Heart left ventricle (tissue), 16 donors: Measurements from ENCODE around the gene ZBTB47. TPM values are rescaled to one million over a fixed set of nuclear protein-coding genes. Genes with fewer than 3 reads are reported as not detected.

Experiments
- ATAC-seq, 4 donors: fragments of 200-7000 bp; cut with Tn5 transposase; one replicate each; pipeline ENCODE4 v1.9.1; 2020 to 2022; ENCODE audit warnings: moderate library complexity in 4 of 4, mild to moderate bottlenecking in 3 of 4, moderate number of reproducible peaks in 1 of 4
- DNase-seq, 5 donors: peaks; one replicate each; pipeline ENCODE4 v3.0.0-alpha.2; 2020
- H3K27ac ChIP-seq, 12 donors: fragments of 200-600 bp; sonication (generic) in 4 of 12; one replicate each; pipeline versions ENCODE4 v1.5.0 to v1.8.0; 2016 to 2022; ENCODE audit warnings: mild to moderate bottlenecking in 2 of 12
- H3K27me3 ChIP-seq, 9 donors: fragments of 200-600 bp; sonication (generic) in 2 of 9; one replicate each; pipeline versions ENCODE4 v1.5.1 to v1.8.0; 2016 to 2022; ENCODE audit warnings: mild to moderate bottlenecking in 3 of 9
- H3K36me3 ChIP-seq, 9 donors: fragments of 200-600 bp; sonication (generic) in 2 of 9; one replicate each; pipeline versions ENCODE4 v1.5.0 to v1.8.0; 2018 to 2022; ENCODE audit warnings: mild to moderate bottlenecking in 2 of 9
- H3K4me1 ChIP-seq, 12 donors: fragments of 200-600 bp; sonication (generic) in 4 of 12; one replicate each; pipeline versions ENCODE4 v1.5.0 to v1.8.0; 2016 to 2022; ENCODE audit warnings: mild to moderate bottlenecking in 3 of 12
- H3K4me3 ChIP-seq, 12 donors: fragments of 200-600 bp; sonication (generic) in 4 of 12; one replicate each; pipeline versions ENCODE4 v1.5.0 to v1.8.0; 2017 to 2022; ENCODE audit warnings: mild to moderate bottlenecking in 9 of 12, moderate library complexity in 4 of 12
- H3K9me3 ChIP-seq, 12 donors: fragments of 200-600 bp; sonication (generic) in 4 of 12; one replicate each; pipeline versions ENCODE4 v1.5.0 to v1.8.0; 2016 to 2022; ENCODE audit warnings: mild to moderate bottlenecking in 1 of 12
- POLR2A ChIP-seq, 2 donors: fragments of 450-650 bp; IDR thresholded peaks; one replicate each; pipeline ENCODE4 v1.6.1; 2017; ENCODE audit warnings: antibody characterized with exemption in 2 of 2, mild to moderate bottlenecking in 2 of 2, moderate library complexity in 2 of 2
- WGBS, 4 donors: extraction: QIAGEN DNeasy Blood & Tissue Kit in 2 of 4; methylation state at CpG; one replicate each; pipeline versions ENCODE4 v1.1.5 to v1.1.7; 2013 to 2018; 5-methylcytosine and 5-hydroxymethylcytosine counted together
- intact Hi-C, 10 donors: fragments of 100-400 bp; cut with DNase I; formaldehyde crosslinking; loops; one replicate each; pipeline versions ENCODE4 v1.11.1 to v1.14.2; 2022
- polyA plus RNA-seq, 2 donors: library from polyadenylated mRNA; stranded (reverse); fragments of 200-250 nt; gene quantifications; one replicate each; pipeline ENCODE4 v1.2.3, GENCODE V29; 2013
- total RNA-seq, 9 donors: library from RNA; depleted of rRNA in 2 of 9; stranded (reverse); fragments of >200 nt in 2 of 9; fragmentation: NEBNext Ultra II Directional in 3 of 9; extraction: Animal tissue kit (Norgen Biotek cat#: 25700) in 3 of 9; gene quantifications; one replicate each; pipeline versions ENCODE4 v1.1.0 to v1.2.4, GENCODE V29; 2016 to 2023
- TF ChIP-seq, protein P1 (sequence below), 12 donors: fragments of 200-600 bp; sonication (generic) in 4 of 12; IDR thresholded peaks; one replicate each; pipeline versions ENCODE4 v1.5.0 to v1.8.0; 2018 to 2022; ENCODE audit warnings: antibody characterized with exemption in 12 of 12, mild to moderate bottlenecking in 5 of 12
- donor health status: ischemic (EF 13 %, LVEDD 7.1; RV severe dilation, severe dysfunction).
- donor health status: healthy with polysubstance abuse.
- donor health status: DM: no; HTN: yes; CAD: no.
- donor health status: DM: no; HTN: no; CAD: no.
- donor health status: ischemic (EF 25% LVEDD 6.9; RV normal size, moderate dysfunction).
- donor health status: ischemic (EF 25% LVEDD 5.7; RV mildly dilated, moderate dysfunction).
- donor health status: healthy.
- donor health status: DM: yes; HTN: yes; CAD: no.
- donor health status: ischemic (EF 35%, LVEDD 5.7; RV mildly dilated, moderate dysfunction).
- donor health status: nonischemic (EF 11% LVEDD 7.7; RV severe dilation, severe dysfunction).
- donor health status: DM: yes; HTN: yes; CAD: no.
- donor health status: PGD.
- donor health status: ischemic (EF 29% LVEDD 5.4; RV normal size, mild dysfunction).
- donor health status: nonischemic (EF 23%, LVEDD 6.1; RV moderate dilation, normal function).

Gene ZBTB47
- total and polyA plus RNA-seq, 11 donors, result 76.6 to 184 (median 125) TPM

DNA sequence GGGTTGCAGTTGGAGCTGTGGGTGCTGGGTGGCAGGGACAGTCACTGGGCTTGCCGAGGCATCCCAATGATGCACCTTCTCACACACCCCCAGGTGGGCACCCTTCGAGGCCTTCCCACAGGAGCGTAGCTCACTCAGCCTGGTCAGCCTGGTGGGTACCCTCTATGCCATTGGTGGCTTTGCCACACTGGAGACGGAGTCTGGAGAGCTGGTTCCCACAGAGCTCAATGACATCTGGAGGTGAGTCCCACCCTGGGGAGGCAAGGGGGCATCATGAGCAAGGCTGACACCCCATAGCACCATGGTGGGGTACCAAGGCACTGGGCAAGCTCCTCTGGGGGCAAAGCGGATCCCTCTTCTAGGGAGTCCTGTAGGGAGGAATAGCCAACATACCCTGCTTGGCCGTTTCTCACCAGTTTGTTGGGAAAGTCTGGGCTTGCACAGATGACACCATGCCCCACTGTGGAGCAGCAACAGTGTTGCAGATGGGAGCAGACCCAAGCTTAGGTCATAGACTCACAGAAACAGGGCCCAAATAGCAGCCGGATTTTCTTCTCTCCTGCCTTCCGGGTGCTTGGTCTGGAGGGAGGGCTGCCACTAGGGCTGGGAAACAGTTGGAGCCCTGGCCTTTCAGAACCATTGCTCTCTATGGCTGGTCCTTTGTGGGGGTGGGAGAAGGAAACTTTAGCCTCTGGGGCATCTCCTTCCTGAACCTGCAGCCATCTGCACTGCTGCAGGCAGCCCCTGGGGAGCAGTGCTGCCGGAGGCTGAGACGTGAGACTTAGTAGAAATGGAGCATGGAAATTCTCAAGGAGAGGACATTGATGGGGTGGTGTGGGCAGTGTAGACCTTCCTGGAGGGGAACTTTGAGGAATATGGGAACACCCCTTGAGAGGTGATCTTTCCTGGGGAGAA, 37.5 kb downstream of the ZBTB47 start:
- DNase-seq (peak in 1 of 5 donors; percentile 6), ATAC-seq (peak in 1 of 4 donors; percentile 3)
- Histone ChIP-seq H3K27me3 (peaks cover 0 to 3% (median 0%) of the 10 kb centered on the region in 9 donors), H3K9me3 (no peaks in the 10 kb centered on the region), H3K27ac (peak overlapping the region in 1 of 12 donors; percentile 57), H3K4me1 (peaks cover 0 to 2% (median 0%) of the 10 kb centered on the region in 12 donors), H3K4me3 (no peak overlapping the region), H3K36me3 (peaks cover 0 to 11% (median 0%) of the 10 kb centered on the region in 9 donors)
- WGBS, 4 donors, result 63 to 78% (median 67%) methylated on average over 7 to 10 of the region's 10 CpGs
- intact Hi-C loops, result no loop called here
- TF ChIP-seq POLR2A (IDR thresholded peaks at IDR 0.05), result no peak
- TF ChIP-seq, protein P1, sequence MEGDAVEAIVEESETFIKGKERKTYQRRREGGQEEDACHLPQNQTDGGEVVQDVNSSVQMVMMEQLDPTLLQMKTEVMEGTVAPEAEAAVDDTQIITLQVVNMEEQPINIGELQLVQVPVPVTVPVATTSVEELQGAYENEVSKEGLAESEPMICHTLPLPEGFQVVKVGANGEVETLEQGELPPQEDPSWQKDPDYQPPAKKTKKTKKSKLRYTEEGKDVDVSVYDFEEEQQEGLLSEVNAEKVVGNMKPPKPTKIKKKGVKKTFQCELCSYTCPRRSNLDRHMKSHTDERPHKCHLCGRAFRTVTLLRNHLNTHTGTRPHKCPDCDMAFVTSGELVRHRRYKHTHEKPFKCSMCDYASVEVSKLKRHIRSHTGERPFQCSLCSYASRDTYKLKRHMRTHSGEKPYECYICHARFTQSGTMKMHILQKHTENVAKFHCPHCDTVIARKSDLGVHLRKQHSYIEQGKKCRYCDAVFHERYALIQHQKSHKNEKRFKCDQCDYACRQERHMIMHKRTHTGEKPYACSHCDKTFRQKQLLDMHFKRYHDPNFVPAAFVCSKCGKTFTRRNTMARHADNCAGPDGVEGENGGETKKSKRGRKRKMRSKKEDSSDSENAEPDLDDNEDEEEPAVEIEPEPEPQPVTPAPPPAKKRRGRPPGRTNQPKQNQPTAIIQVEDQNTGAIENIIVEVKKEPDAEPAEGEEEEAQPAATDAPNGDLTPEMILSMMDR (IDR thresholded peaks at IDR 0.05), result no peak

DNA sequence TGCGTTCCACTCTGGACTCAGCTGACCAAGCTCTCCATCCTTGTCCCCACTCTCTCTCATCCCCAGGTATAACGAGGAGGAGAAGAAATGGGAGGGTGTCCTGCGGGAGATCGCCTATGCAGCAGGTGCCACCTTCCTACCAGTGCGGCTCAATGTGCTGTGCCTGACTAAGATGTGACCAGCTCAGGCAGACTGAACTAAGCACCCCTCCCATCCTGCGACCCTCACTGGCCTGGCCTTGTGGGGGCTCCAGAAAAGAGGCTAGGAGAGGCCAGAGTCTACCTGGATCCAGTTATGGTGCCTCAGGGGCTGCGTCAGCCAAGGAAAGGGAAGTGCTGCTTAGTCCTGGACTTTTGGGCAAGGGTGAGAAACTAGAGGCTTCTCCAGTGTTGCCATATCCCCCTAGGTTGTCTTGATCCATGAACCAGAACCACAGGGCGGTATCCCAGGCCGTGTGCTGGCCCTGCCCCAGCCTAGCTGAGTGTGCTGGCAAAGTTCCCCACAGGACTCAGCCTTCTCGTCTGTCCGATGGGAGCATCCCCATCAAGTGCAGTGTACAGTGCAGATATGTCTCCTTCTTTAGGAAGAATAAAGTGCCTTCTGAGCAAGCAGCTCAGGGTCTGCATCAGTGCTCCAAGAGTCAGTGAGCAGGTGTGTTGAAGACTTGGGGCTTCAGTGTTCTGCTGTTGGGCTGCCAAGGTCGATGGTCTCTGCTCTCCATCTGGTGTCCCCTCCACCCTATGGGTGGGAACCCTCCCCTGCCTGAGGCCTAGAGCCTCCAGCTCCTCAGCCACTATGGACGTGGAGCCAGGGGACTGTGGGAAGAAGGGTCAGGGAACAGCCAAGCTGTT, 38.5 kb downstream of the ZBTB47 start:
- Histone ChIP-seq H3K27ac (peak overlapping the region in 1 of 12 donors; percentile 57), H3K9me3 (no peaks in the 10 kb centered on the region), H3K4me1 (peaks cover 0 to 5% (median 0%) of the 10 kb centered on the region in 12 donors), H3K4me3 (no peak overlapping the region), H3K36me3 (peaks cover 0 to 13% (median 0%) of the 10 kb centered on the region in 9 donors), H3K27me3 (no peaks in the 10 kb centered on the region)
- DNase-seq (no peak), ATAC-seq (peak in 1 of 4 donors; percentile 6)
- WGBS, 4 donors, result 71 to 84% (median 76%) methylated on average over 13 of the region's 13 CpGs
- intact Hi-C loops, result no loop called here
- no peak for TF ChIP-seq POLR2A (IDR thresholded peaks at IDR 0.05)
- TF ChIP-seq, protein P1 (IDR thresholded peaks at IDR 0.05), result no peak

DNA sequence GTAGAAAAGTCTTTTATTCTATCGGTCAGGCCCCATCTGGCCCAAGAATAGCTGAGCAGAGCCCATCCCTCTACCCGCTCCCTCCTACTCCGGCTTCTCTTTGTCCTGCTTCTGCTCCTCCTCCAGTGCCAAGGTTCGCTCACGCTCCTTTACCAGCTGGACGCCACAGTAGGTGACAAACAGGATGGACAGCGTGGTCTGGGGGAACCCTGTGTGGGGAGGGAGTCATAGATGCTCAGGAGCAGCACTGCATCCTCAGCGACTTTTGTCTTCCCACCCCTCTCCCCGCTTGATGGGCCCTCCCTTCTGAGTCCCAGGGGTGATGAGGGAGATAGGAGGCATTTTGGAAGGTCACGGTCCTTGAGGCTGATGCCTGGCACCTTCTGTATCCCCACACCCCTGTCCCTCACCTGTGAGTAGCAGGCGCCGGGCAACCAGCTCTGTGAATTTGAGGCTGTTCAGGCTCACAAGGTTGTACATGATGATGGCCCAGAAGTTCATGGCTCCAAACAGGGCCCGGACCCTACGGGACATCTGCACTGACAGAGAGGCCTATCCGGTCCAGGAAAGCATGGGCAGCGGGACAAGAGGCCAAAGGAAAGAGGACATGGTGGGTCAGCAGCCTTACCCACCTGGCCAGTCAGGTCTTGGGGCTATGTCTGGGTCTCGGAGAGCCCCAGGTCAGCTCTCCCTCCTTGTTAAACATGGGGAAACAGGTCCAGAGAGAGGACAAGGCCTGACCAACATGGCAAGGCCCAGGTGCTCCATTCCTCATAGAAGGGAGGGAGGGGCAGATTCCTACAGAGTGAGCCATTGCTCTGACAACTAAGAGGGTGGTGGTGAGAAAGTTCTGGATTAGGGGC, 39.4 kb downstream of the ZBTB47 start:
- no peak for DNase-seq
- intact Hi-C loops, result no loop called here
- ATAC-seq, result no peak
- TF ChIP-seq POLR2A (IDR thresholded peaks at IDR 0.05), result no peak
- TF ChIP-seq, protein P1 (IDR thresholded peaks at IDR 0.05), result no peak
- Histone ChIP-seq H3K4me1 (peaks cover 0 to 14% (median 0%) of the 10 kb centered on the region in 12 donors), H3K27me3 (no peaks in the 10 kb centered on the region), H3K27ac (peak overlapping the region in 2 of 12 donors; percentile 18 to 57), H3K9me3 (no peaks in the 10 kb centered on the region), H3K4me3 (no peak overlapping the region), H3K36me3 (peaks cover 0 to 18% (median 0%) of the 10 kb centered on the region in 9 donors)
- WGBS, 4 donors, result 80 to 84% (median 83%) methylated on average over 15 to 17 of the region's 17 CpGs
